Measurements from ENCODE around the gene FASTKD3. TPM values are rescaled to one million over a fixed set of nuclear protein-coding genes. Genes with fewer than 3 reads are reported as not detected.

Gene FASTKD3
- polyA plus RNA-seq, 1 donor: 29.5 TPM

GRCh38 chr5:7882926-7883325 lies 14.1 kb upstream of the FASTKD3 start:
- no peak for DNase-seq

DNA sequence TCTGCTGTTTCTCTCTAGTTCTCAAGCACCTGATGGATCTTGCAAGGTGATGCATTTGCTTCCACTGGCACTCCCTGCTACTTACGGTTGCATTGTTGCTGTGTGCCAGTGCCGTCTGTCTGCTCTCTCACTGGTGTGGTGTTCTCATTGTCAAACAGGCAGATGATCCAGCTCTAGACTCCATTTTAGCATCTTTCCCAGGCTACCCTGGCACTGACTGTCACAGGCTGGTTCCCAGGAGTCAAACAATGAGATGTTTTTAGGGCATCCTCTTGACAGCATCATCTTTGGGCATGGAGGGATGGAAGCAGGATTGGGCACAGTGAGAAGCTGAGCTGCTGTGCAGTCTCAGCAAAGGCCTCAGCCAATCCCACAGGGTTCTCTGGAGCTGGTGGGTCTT lies 13.0 kb upstream of the FASTKD3 start:
- no peak for DNase-seq

GRCh38 chr5:7881091-7881490 lies 12.3 kb upstream of the FASTKD3 start:
- no peak for DNase-seq

GRCh38 chr5:7878381-7878873 lies 9.6 kb upstream of the FASTKD3 start:
- DNase-seq: no peak

GRCh38 chr5:7877851-7878250 lies 9.0 kb upstream of the FASTKD3 start:
- no peak for DNase-seq

GRCh38 chr5:7876867-7877266 lies 8.0 kb upstream of the FASTKD3 start:
- no peak for DNase-seq

DNA sequence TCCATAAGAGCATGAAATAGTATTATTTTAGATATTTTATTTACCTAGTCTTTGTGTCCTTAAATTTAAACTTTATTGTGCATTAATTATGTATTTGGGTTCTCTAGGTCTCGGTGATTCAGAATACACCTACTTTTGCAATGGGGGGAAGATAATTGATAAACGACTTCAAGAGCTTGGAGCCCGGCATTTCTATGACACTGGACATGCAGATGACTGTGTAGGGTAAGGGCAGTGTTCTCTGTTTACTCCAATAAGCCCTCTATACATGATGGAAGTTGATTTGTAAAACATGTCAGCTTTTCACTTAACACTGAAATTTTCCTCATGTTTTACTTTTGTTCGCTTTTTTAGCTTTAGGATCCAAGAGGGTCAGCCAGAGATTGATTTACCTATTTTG lies 6.3 kb upstream of the FASTKD3 start:
- no peak for DNase-seq

DNA sequence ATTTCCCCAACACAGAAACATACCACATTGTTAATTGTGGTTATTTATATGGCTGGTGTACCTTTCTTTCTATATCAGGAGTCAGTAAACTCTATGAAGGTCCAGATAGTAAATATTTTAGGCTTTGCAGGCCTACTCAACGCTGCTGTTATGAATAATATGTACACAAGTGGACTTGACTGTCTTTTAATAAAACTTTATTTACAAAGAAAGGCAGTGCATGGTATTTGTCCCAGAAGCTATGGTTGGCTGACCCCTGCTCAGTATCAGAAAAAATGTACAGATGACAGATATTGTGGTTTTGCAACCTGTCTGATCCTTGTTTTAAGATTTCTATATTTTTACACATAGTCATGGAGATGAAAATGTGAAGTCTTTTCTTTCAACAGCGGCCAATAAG lies 5.8 kb upstream of the FASTKD3 start:
- DNase-seq: no peak

GRCh38 chr5:7873216-7873615 lies 4.4 kb upstream of the FASTKD3 start:
- no peak for DNase-seq

DNA sequence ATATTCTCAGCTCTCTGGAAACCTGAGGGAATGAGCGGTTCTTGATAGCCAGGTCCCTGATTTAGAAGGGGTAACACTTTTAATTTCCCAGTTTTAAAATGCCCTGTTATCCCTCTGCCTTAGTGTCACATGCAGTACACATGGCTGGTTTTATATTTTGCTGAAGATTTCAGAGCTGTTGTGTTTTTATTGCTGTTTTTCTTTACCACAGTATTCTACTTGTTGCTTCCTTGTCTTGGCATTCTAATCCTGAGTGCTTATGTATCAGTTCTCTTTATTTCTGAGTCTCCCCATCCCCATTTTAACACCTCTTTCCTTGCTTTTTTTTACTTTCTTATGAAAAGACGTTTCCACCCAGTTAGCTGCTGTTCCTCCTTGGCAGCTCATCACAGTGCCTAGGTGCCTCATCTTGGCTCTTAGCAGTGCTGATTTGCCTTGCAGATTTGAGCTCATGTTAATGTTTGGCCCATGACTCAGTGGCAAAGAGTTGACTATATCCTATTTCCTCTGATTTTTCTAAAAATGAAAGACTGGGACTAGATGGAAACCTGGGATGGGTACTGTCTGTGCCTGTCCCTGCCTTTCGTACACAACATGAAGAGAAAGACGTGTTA lies 3.8 kb upstream of the FASTKD3 start:
- DNase-seq: no peak

- no peak for DNase-seq
Observed at GRCh38 chr5:7871653-7872052, 2.8 kb upstream of the FASTKD3 start.

GRCh38 chr5:7869474-7870136 lies 774 bp upstream of the FASTKD3 start:
- DNase-seq: no peak

DNA sequence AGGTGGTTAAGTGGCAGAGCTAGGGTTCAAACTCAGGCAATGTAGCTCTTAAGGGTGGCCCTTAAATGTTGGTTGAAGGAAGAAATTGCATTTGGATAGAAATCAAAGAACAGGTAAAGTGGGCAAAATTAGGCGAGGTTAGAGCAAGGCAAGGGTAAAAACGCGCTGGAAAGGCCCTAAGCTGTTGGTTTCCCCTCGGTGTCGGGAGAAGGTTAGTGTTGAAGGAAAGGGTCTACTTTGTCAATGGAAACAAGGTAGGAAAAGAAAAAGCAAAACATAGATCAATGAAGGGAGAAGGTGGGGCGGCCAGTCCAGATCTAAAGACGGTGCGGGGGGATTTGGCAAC lies 431 bp downstream of the FASTKD3 start:
- DNase-seq: no peak

GRCh38 chr5:7867260-7867659 lies 1.6 kb downstream of the FASTKD3 start:
- no peak for DNase-seq

DNA sequence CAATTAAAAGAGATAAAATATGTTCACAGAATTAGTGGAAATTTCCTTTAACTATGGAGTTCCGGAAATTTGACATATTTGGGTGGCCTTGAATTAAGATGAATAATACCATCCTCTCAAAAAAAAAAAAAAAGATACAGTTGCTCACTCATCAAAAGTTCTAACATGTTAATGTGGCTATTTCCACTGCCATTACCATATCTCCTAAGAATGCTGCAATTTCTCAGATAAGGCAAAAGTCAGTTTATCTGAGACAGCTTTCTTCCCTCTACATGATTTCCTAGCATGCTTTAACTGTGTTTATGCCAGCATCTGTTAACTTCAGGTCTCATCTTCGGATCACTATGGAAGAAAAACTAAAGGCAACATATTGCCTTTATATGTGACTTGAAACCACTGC lies 2.6 kb downstream of the FASTKD3 start:
- DNase-seq: no peak

DNA sequence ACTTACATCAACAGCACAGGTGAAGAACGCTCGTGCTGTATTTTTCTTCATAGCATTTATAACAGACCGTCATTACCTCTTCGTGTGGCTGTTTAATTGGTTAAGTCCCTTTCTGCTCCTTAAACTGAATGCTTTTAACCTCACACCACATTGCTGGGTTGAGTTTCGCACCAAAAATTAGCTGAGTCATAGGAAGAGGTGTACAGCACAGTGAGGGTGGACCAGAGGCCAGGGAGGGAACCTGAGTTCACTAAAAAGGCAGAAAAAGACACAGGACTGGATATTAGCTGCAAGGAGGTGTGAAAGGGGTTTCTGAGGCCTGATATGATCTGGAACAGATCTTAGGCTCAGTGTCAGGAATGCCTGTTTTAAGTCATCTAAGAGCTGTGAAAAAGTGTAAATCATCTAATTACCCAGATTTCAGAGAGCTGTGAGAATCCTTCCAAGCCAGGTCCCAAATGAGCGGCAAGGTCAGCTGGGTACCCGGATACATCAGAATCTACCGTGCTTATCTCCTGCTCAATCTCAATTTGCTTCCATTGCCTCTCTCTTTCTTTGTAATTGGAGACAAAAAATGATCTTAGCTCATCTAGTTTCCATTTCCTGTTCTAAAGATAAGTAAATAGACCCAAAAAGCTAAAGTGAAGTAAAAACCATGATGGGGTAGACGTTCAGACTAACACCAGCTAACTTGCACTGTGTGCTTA lies 10.8 kb downstream of the FASTKD3 start:
- no peak for DNase-seq

DNA sequence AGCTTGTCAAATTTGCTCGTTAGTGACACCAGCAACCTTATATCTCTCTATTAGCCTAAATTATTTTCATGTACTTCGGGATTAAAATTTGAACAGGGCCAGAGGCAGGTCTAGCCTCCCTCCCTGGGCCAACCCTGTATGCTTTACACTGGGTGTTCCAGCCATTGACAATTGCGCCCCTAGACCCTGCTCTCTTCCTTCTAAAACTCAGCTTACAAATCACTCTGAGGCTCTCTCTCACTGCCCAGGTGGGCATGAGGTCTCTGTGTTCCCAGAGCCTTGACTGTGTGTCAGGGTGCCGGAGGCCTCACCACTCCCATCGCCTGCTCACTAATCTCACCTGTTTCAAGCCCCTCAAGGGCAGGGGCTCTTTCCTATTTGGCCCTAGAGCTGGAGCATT lies 11.5 kb downstream of the FASTKD3 start:
- no peak for DNase-seq

DNA sequence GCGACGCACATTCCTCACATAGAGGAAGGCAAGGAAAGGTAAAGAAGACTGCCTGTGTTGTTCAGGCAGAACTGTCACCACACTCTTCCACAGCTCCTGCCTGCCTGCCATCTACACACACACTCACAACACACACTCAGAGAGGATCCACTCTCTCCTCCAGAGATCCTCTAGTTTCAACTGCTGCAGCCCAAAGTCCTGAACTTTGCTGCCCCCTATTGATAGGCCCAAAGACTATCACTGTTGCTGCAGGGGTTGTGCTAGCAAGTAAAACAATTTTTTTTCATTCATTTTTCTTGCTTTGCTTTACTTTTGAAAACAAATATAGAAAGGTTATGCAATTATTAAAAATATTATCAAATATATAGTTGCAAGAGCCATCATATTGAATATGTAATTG lies 12.0 kb downstream of the FASTKD3 start:
- no peak for DNase-seq

GRCh38 chr5:7855611-7856010 lies 13.2 kb downstream of the FASTKD3 start:
- DNase-seq: no peak

- no peak for DNase-seq
Observed at GRCh38 chr5:7852988-7853387, 15.8 kb downstream of the FASTKD3 start.

GRCh38 chr5:7852542-7852941 lies 16.3 kb downstream of the FASTKD3 start:
- no peak for DNase-seq

- no peak for DNase-seq
Observed at GRCh38 chr5:7851617-7852289, 17.1 kb downstream of the FASTKD3 start.

DNA sequence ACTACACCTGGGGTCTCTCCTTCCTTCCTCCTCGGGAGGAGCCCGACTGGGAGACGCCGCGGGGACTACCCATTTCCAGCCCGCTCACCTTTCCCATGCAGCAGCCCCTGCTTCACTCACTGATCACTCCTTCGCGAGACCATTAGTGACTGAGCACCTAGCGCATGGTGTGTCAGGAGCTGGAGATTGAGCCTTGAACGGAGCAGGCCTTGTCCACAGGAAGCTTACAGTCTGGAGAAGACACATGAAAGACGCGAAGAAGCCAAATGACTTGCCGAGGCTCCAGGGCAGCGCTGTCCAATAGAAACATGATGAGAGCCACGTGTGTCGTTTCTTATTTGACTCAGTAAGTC lies 17.6 kb downstream of the FASTKD3 start:
- DNase-seq: no peak
